MM.1S (cell line): ENCODE data around the gene DLEC1.
A peak's percentile ranks its signal among the peaks of the same experiment; 100 is the strongest.

Experiments
- DNase-seq: peaks from one replicate; pipeline ENCODE4 v3.0.0-alpha.2; 2015
- H2AFZ ChIP-seq: fragments of 300-600 bp; sonication (generic); 2 replicates; pipeline ENCODE4 v1.6.0; 2016; ENCODE audit warnings: antibody characterized with exemption, low read length
- H3F3A ChIP-seq: fragments of 300-600 bp; sonication (generic); 2 replicates; pipeline ENCODE4 v1.6.1; 2016; ENCODE audit warnings: mild to moderate bottlenecking, antibody characterized with exemption, low read length, moderate library complexity, mixed read lengths; ENCODE audit not compliant: insufficient read depth
- H3K27ac ChIP-seq: fragments of 300-600 bp; sonication (generic); 2 replicates; pipeline ENCODE4 v1.5.1; 2016; ENCODE audit warnings: mild to moderate bottlenecking, low read length
- H3K27me3 ChIP-seq: fragments of 300-600 bp; sonication (generic); replicated peaks from 2 replicates; pipeline ENCODE4 v1.6.0; 2016; ENCODE audit warnings: low read length; ENCODE audit not compliant: insufficient read depth
- H3K36me3 ChIP-seq: fragments of 300-600 bp; sonication (generic); replicated peaks from 2 replicates; pipeline ENCODE4 v1.6.1; 2016; ENCODE audit warnings: mild to moderate bottlenecking, low read length, mixed read lengths; ENCODE audit not compliant: insufficient read depth
- H3K4me1 ChIP-seq: fragments of 300-600 bp; sonication (generic); 2 replicates; pipeline ENCODE4 v1.6.1; 2016; ENCODE audit warnings: low read length, mixed read lengths
- H3K4me2 ChIP-seq: fragments of 300-600 bp; sonication (generic); 2 replicates; pipeline ENCODE4 v1.6.0; 2016; ENCODE audit warnings: low read depth, low read length
- H3K4me3 ChIP-seq: fragments of 300-600 bp; sonication (generic); 2 replicates; pipeline ENCODE4 v1.5.1; 2016; ENCODE audit warnings: low read length, mixed read lengths
- H3K79me2 ChIP-seq: fragments of 300-600 bp; sonication (generic); 2 replicates; pipeline ENCODE4 v1.6.1; 2016; ENCODE audit warnings: mixed run types, low read length, mixed read lengths
- H3K9ac ChIP-seq: fragments of 300-600 bp; sonication (generic); 2 replicates; pipeline ENCODE4 v1.6.1; 2016; ENCODE audit warnings: low read length, mixed read lengths
- H3K9me2 ChIP-seq: fragments of 300-600 bp; sonication (generic); replicated peaks from 2 replicates; pipeline ENCODE4 v1.6.1; 2016; ENCODE audit warnings: mild to moderate bottlenecking, low read length, mixed read lengths; ENCODE audit not compliant: insufficient read depth
- H3K9me3 ChIP-seq: fragments of 300-600 bp; sonication (generic); replicated peaks from 2 replicates; pipeline ENCODE4 v1.6.1; 2016; ENCODE audit warnings: mild to moderate bottlenecking, low read length, mixed read lengths; ENCODE audit not compliant: insufficient read depth
- H4K20me1 ChIP-seq: fragments of 300-600 bp; sonication (generic); 2 replicates; pipeline ENCODE4 v1.6.1; 2016; ENCODE audit warnings: mild to moderate bottlenecking, low read length, moderate library complexity, mixed read lengths; ENCODE audit not compliant: insufficient read depth
- EZH2 ChIP-seq: fragments of 300-600 bp; sonication (generic); optimal IDR thresholded peaks from 2 replicates; pipeline ENCODE3; 2017; ENCODE audit warnings: low read depth, mild to moderate bottlenecking, antibody characterized with exemption, low read length, mixed read lengths
- EZH2phosphoT487 ChIP-seq: fragments of 300-600 bp; sonication (generic); IDR thresholded peaks from 2 replicates; pipeline ENCODE4 v1.6.1; 2018; ENCODE audit warnings: antibody characterized with exemption, low read length
- TF ChIP-seq, protein P1 (sequence below): fragments of 300-600 bp; sonication (generic); IDR thresholded peaks from 2 replicates; pipeline ENCODE4 v1.5.1; 2016; ENCODE audit warnings: antibody characterized with exemption, low read length, mixed read lengths

DLEC1 gene

DNA sequence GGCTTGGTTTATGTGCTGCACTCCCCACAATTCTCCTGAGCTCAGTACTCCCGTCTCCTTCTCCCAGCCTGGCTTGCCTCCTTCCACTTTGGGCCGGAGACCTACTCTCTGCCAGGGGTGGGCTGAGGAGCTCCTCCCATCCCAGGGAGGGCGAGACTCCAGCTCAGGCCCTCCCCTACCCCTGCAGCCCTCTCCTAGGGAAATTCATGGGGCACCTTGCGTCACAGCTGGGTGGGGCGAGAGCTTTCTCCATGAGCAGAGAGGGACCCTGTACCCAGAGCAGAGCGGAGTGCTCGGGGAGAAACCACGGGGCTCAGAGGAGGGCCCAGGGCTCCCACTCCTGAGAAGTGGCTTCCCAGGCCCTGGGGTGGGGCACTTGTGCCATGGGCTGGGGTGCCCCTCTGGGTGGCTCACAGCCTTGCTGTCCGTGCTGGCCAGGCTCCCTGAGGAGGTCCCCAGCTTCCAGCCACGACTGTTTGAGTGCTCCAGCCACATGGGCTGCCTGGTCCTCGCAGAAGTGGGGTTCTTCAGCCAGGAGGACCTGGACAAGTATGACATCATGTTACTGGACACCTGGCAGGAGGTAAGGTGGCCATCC is 35.1 kb upstream of the DLEC1 start:
- Histone ChIP-seq H3F3A (no peaks in the 10 kb centered on the region), H3K27me3 (no peaks in the 10 kb centered on the region), H3K9me3 (no peaks in the 10 kb centered on the region), H3K9me2 (no peaks in the 10 kb centered on the region), H3K9ac (no peak overlapping the region), H3K36me3 (no peaks in the 10 kb centered on the region), H3K4me2 (no peak overlapping the region), H2AFZ (no peak overlapping the region), H3K4me3 (no peak overlapping the region), H4K20me1 (no peaks in the 10 kb centered on the region), H3K79me2 (no peaks in the 10 kb centered on the region), H3K4me1 (peaks cover 3% of the 10 kb centered on the region; the same call in 1 of the 2 replicates), H3K27ac (no peak overlapping the region)
- no peak for DNase-seq
- TF ChIP-seq EZH2 (no peak), EZH2phosphoT487 (no peak)
- TF ChIP-seq, protein P1, sequence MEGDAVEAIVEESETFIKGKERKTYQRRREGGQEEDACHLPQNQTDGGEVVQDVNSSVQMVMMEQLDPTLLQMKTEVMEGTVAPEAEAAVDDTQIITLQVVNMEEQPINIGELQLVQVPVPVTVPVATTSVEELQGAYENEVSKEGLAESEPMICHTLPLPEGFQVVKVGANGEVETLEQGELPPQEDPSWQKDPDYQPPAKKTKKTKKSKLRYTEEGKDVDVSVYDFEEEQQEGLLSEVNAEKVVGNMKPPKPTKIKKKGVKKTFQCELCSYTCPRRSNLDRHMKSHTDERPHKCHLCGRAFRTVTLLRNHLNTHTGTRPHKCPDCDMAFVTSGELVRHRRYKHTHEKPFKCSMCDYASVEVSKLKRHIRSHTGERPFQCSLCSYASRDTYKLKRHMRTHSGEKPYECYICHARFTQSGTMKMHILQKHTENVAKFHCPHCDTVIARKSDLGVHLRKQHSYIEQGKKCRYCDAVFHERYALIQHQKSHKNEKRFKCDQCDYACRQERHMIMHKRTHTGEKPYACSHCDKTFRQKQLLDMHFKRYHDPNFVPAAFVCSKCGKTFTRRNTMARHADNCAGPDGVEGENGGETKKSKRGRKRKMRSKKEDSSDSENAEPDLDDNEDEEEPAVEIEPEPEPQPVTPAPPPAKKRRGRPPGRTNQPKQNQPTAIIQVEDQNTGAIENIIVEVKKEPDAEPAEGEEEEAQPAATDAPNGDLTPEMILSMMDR, result no peak

DNA sequence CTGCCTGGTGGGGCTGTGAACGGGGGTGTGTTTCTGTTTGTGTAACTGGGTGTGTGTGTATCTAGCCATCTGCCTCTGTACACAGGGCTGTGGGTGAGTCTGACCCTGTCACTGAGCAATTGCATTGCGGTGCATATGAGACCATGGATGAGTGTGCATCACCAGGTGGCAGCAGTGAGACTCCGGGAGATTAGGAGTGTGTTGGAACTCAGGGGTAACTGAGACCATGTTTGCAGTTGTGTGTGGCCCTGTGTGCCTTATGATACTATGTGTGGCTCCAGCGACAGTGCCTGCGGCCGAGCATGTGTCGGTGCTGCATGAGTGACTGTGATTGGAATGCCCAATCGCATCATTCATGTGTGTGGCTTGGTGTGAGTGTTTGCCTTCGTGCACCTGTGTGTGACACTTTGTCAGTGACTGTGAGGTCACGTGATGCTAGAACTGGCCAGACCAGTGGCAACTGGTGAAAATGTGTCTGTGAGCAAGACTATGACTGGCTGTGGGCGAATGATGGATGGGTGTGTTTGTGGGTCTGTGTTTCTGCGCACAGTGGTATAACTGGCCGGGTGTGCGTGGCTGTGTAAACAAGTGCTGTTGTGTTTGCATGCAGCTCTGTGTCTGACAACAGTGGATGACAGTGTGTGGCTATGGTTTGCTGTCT is 34.5 kb upstream of the DLEC1 start:
- H3F3A ChIP-seq, result no peaks in the 10 kb centered on the region
- H3K9ac ChIP-seq, result no peak overlapping the region
- peak; percentile 27 for DNase-seq
- H3K4me3 ChIP-seq, result no peak overlapping the region
- no peak overlapping the region for H2AFZ ChIP-seq
- H3K27me3 ChIP-seq, result no peaks in the 10 kb centered on the region
- H3K9me3 ChIP-seq, result no peaks in the 10 kb centered on the region
- no peaks in the 10 kb centered on the region for H4K20me1 ChIP-seq
- TF ChIP-seq, protein P1, result peak; percentile 63
- TF ChIP-seq EZH2phosphoT487, result no peak
- no peak overlapping the region for H3K27ac ChIP-seq
- H3K79me2 ChIP-seq, result no peaks in the 10 kb centered on the region
- no peaks in the 10 kb centered on the region for H3K4me1 ChIP-seq
- no peaks in the 10 kb centered on the region for H3K36me3 ChIP-seq
- H3K9me2 ChIP-seq, result no peaks in the 10 kb centered on the region
- no peak overlapping the region for H3K4me2 ChIP-seq

DNA sequence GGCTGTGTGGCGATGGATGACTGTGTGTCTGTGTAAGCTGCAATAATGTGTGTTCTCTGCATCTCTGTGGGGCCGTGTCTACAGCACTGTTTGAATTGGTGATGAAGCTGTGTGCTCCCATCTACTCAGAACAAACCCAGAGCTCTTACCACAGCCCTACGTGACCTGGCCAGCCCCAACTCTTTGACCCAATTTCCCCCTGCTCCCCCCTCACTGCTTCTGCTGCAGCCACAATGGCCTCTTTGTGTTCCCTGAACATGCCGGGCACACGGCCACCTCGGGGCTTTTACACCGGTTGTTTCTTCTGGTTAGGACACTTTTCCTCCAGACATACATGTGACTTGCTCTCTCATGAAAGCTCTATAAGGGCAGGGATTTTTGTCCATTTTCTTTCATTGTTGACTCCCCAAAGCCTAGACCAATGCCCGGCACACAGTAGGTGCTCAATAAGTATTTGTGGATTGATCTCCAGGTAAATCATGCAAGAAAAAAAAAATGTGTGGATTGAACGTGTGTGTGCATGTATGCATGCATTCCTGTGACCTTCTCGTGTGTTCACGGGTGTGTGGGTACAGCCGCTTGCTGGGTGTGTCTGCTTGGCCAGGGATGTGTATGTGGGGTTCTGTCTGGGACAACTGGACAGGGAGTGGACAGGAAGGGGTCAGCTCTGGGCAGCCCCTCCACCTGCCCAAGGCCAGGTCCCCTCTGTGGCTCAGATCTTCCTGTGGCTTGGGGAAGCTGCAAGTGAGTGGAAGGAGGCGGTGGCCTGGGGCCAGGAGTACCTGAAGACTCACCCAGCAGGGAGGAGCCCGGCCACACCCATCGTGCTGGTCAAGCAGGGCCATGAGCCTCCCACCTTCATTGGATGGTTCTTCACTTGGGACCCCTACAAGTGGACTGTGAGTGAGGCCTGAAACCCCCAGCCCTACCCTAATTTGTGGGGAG is 33.7 kb upstream of the DLEC1 start:
- H3K9me3 ChIP-seq, result no peaks in the 10 kb centered on the region
- no peak overlapping the region for H3K4me2 ChIP-seq
- H3F3A ChIP-seq, result no peaks in the 10 kb centered on the region
- H3K9me2 ChIP-seq, result no peaks in the 10 kb centered on the region
- H3K27me3 ChIP-seq, result no peaks in the 10 kb centered on the region
- H3K79me2 ChIP-seq, result no peaks in the 10 kb centered on the region
- H3K36me3 ChIP-seq, result no peaks in the 10 kb centered on the region
- no peaks in the 10 kb centered on the region for H3K4me1 ChIP-seq
- DNase-seq, result no peak
- no peak overlapping the region for H2AFZ ChIP-seq
- TF ChIP-seq, protein P1, result no peak
- TF ChIP-seq EZH2phosphoT487, result no peak
- no peak for TF ChIP-seq EZH2
- no peaks in the 10 kb centered on the region for H4K20me1 ChIP-seq
- no peak overlapping the region for H3K9ac ChIP-seq
- no peak overlapping the region for H3K4me3 ChIP-seq
- H3K27ac ChIP-seq, result no peak overlapping the region
